ENCODE results near the gene NTRK1. TPM values are rescaled to one million over a fixed set of nuclear protein-coding genes. Genes with fewer than 3 reads are reported as not detected.

NTRK1 gene
- total and polyA plus RNA-seq, 2 of the 4 experiments (the other 2 are of a cell fraction) = not detected

- no peak overlapping the region for H4K8ac ChIP-seq (ENCODE audit: low read depth in 2 of 2, low read length in 2 of 2)
- intact Hi-C loops (cut with micrococcal nuclease) = no loop called here
- BruUV-seq (replicated peaks) = no TSS peak
- H3K36me3 ChIP-seq (ENCODE audit: control insufficient read depth, insufficient read depth, low read length) = no peaks in the 10 kb centered on the region
- ChIA-PET POLR2A (ENCODE audit: unreplicated experiment) (no interaction called here), CTCF (interaction anchor here (1.3 kb wide), 1 partner anchor 19 kb away, joined by 4 read pairs; no protein-coding TSS in a partner anchor)
- no peak overlapping the region for H2AK5ac ChIP-seq (ENCODE audit: low read depth, low read length)
- no peak overlapping the region for H3K4me3 ChIP-seq (ENCODE audit: insufficient read depth, low read depth, low read length)
- dilution Hi-C loops (cut with HindIII; ENCODE audit: low sequenced_read_pairs, unreplicated experiment) = no loop called here
- in situ Hi-C loops (cut with MboI; ENCODE audit: low sequenced_read_pairs) = no loop called here
- no peaks in the 10 kb centered on the region; the same call in 1 of the 2 replicates for H3K4me1 ChIP-seq (ENCODE audit: control insufficient read depth, insufficient read depth, low read length)
- H3K27ac ChIP-seq (ENCODE audit: insufficient read depth, low read length) = no peak overlapping the region
- H4K5ac ChIP-seq (ENCODE audit: low read depth, low read length) = no peak overlapping the region
- peaks cover 84% of the 10 kb centered on the region for H3K27me3 ChIP-seq (ENCODE audit: control insufficient read depth, insufficient read depth, low read length)
- ATAC-seq (ENCODE audit: low read depth) (no peak), DNase-seq (no peak)
- TF ChIP-seq SMC3 (IDR thresholded peaks at IDR 0.05; ENCODE audit: low read depth, low read length) (no peak), RFX5 (IDR thresholded peaks at IDR 0.05; ENCODE audit: low read depth, low read length) (no peak), MXI1 (IDR thresholded peaks at IDR 0.05; ENCODE audit: borderline replicate concordance, low read depth, low read length) (no peak), RCOR1 (IDR thresholded peaks at IDR 0.05; ENCODE audit: insufficient replicate concordance, low read length) (no peak), CHD1 (IDR thresholded peaks at IDR 0.05; ENCODE audit: low read depth, low read length) (no peak), MAZ (IDR thresholded peaks at IDR 0.05; ENCODE audit: borderline replicate concordance, low read depth, low read length) (no peak), POLR2A (IDR thresholded peaks at IDR 0.05; ENCODE audit: low read depth, low read length) (no peak), RAD21 (IDR thresholded peaks at IDR 0.05; ENCODE audit: low read length) (no peak), NFE2L2 (IDR thresholded peaks at IDR 0.05; ENCODE audit: low read depth, low read length) (no peak), BHLHE40 (IDR thresholded peaks at IDR 0.05; ENCODE audit: low read depth, low read length) (no peak), CEBPB (IDR thresholded peaks at IDR 0.05; ENCODE audit: low read depth, low read length) (no peak), CTCF (conservative IDR thresholded peaks at IDR 0.05; ENCODE audit: low read depth, low read length) (no peak), USF2 (IDR thresholded peaks at IDR 0.05; ENCODE audit: low read depth, low read length) (no peak), ELK1 (IDR thresholded peaks at IDR 0.05; ENCODE audit: borderline replicate concordance, low read depth, low read length) (no peak), MAFK (IDR thresholded peaks at IDR 0.05; ENCODE audit: low read depth, low read length) (no peak), FOS (IDR thresholded peaks at IDR 0.05; ENCODE audit: low read depth, low read length) (no peak)
- no peak overlapping the region for H3K56ac ChIP-seq (ENCODE audit: extremely low read depth, insufficient read depth, low read length)
- no peak overlapping the region for H3K18ac ChIP-seq (ENCODE audit: low read depth, low read length)
- H3K4ac ChIP-seq (ENCODE audit: low read depth, low read length) = no peak overlapping the region
- 26% methylated on average over 5 of the region's 14 CpGs; no CpG with 5 or more reads in 1 of the 2 experiments for WGBS, 2 experiments (ENCODE audit: extremely low coverage in 2 of 2, insufficient read length in 1 of 2)
- no peaks in the 10 kb centered on the region; the same call in none of the 2 replicates for H4K20me1 ChIP-seq (ENCODE audit: insufficient read depth, low read length)
- no peak overlapping the region for H2AFZ ChIP-seq (replicated peaks; ENCODE audit: low read length, poor library complexity)
- no peaks in the 10 kb centered on the region for H3K9me1 ChIP-seq (ENCODE audit: insufficient read depth, low read length)
- H2BK120ac ChIP-seq (ENCODE audit: low read depth, low read length) = no peak overlapping the region
- H2AK9ac ChIP-seq (replicated peaks; ENCODE audit: low read depth, low read length, poor library complexity) = no peak overlapping the region
- H2BK20ac ChIP-seq (ENCODE audit: low read depth, low read length) = no peak overlapping the region
- no peak overlapping the region for H3K4me2 ChIP-seq (ENCODE audit: low read depth, low read length)
- no peak overlapping the region for H3K23ac ChIP-seq (ENCODE audit: low read depth, low read length)
- H2BK5ac ChIP-seq (ENCODE audit: low read depth, low read length, poor library complexity, severe bottlenecking) = no peak overlapping the region
- no peaks in the 10 kb centered on the region; the same call in 1 of the 2 replicates for H3K9me3 ChIP-seq (ENCODE audit: control insufficient read depth, insufficient read depth, low read length)
- no peak overlapping the region for H3K14ac ChIP-seq (replicated peaks; ENCODE audit: low read depth, low read length)
- no peak overlapping the region for H2BK15ac ChIP-seq (ENCODE audit: low read depth, low read length)
- no peaks in the 10 kb centered on the region for H3K79me1 ChIP-seq (ENCODE audit: low read depth in 1 of 2, low read length in 2 of 2)
- H4K91ac ChIP-seq (ENCODE audit: insufficient read depth, low read depth, low read length) = no peak overlapping the region
- no peak overlapping the region for H3K9ac ChIP-seq (ENCODE audit: low read depth, low read length)
These were observed 19.8 kb upstream of the NTRK1 start for GRCh38 chr1:156840898-156841279.
